Natural killer cell (primary cell): ENCODE measurements around the gene ALG13. TPM values are rescaled to one million over a fixed set of nuclear protein-coding genes. Genes with fewer than 3 reads are reported as not detected.
"Not testable (repeated sequence)": the region's sequence is repeated elsewhere in the genome, so short reads cannot be mapped to it uniquely, and the experiment has no call there.

Experiments used
- ATAC-seq, 3 donors: fragments of 150-1000 bp in 2 of 3; fragments of 200-7000 bp in 1 of 3; cut with Tn5 transposase; 1 replicate in 1 of 3; 2 replicates in 2 of 3; pipeline ENCODE4 v1.10.0; 2021; ENCODE audit warnings: mild to moderate bottlenecking in 2 of 3, moderate library complexity in 2 of 3
- DNase-seq, 2 donors: peaks; one replicate each; pipeline versions ENCODE4 v3.0.0 to v3.0.0-alpha.2; 2013 to 2021; ENCODE audit warnings: mixed read lengths in 1 of 2
- H3K27ac ChIP-seq: one replicate; pipeline ENCODE4 v1.5.1; 2013; ENCODE audit warnings: mild to moderate bottlenecking, low read length
- H3K27me3 ChIP-seq: one replicate; pipeline ENCODE4 v1.6.1; 2013; ENCODE audit warnings: low read length; ENCODE audit not compliant: control insufficient read depth, insufficient read depth
- H3K36me3 ChIP-seq: one replicate; pipeline ENCODE4 v1.6.1; 2013; ENCODE audit warnings: low read length; ENCODE audit not compliant: control insufficient read depth, insufficient read depth
- H3K4me1 ChIP-seq: one replicate; pipeline ENCODE4 v1.6.1; 2013; ENCODE audit warnings: low read length; ENCODE audit not compliant: control insufficient read depth, insufficient read depth
- H3K4me3 ChIP-seq: one replicate; pipeline ENCODE4 v1.5.1; 2013; ENCODE audit warnings: low read length
- H3K9me3 ChIP-seq: one replicate; pipeline ENCODE4 v1.6.1; 2013; ENCODE audit warnings: low read length; ENCODE audit not compliant: control insufficient read depth, insufficient read depth
- H3K27ac Mint-ChIP-seq, 2 donors: one replicate each; pipeline ENCODE4 v1.8.0; 2022; ENCODE audit warnings: mild to moderate bottlenecking in 2 of 2, mixed read lengths in 2 of 2, moderate library complexity in 1 of 2
- H3K27me3 Mint-ChIP-seq, 2 donors: one replicate each; pipeline ENCODE4 v1.8.0; 2022; ENCODE audit warnings: low read depth in 2 of 2, mixed read lengths in 2 of 2
- H3K36me3 Mint-ChIP-seq: one replicate; pipeline ENCODE4 v1.8.0; 2022; ENCODE audit warnings: mixed read lengths
- H3K4me1 Mint-ChIP-seq, 2 donors: one replicate each; pipeline ENCODE4 v1.8.0; 2022; ENCODE audit warnings: mixed read lengths in 2 of 2
- H3K4me3 Mint-ChIP-seq: one replicate; pipeline ENCODE4 v1.8.0; 2022; ENCODE audit warnings: mild to moderate bottlenecking, moderate library complexity, mixed read lengths
- H3K9me3 Mint-ChIP-seq, 2 donors: one replicate each; pipeline ENCODE4 v1.8.0; 2022; ENCODE audit warnings: mixed read lengths in 2 of 2
- CTCF ChIP-seq: fragments of 200-600 bp; IDR thresholded peaks from one replicate; pipeline ENCODE4 v1.8.0; 2022; ENCODE audit warnings: antibody characterized with exemption
- WGBS: methylation state at CpG from one replicate; pipeline ENCODE4 v1.1.7; 2013; ENCODE audit warnings: missing lambda C conversion rate; ENCODE audit not compliant: insufficient coverage; 5-methylcytosine and 5-hydroxymethylcytosine counted together
- intact Hi-C: fragments of 100-400 bp; cut with micrococcal nuclease; formaldehyde crosslinking; loops from one replicate; pipeline ENCODE4 v1.14.2; 2022
- total RNA-seq, 4 donors: library from RNA; stranded (reverse); fragments of 120-200 nt in 1 of 4; gene quantifications; one replicate each; pipeline versions ENCODE4 v1.2.3 to v1.2.4, GENCODE V29; 2013 to 2022

ALG13 gene
- total RNA-seq, 3 donors from 2014 or later (not counting 1 experiment from before 2014, with no cell fraction given), result 57.3 to 120 (median 97.2) TPM

- Mint-ChIP-seq H3K9me3 (peaks cover under 1 to 12% of the 10 kb centered on the region in 2 donors), H3K4me1 (no peaks in the 10 kb centered on the region), H3K36me3 (no peaks in the 10 kb centered on the region), H3K27me3 (no peaks in the 10 kb centered on the region), H3K4me3 (no peak overlapping the region), H3K27ac (no peak overlapping the region)
- Histone ChIP-seq H3K9me3 (no peaks in the 10 kb centered on the region), H3K36me3 (no peaks in the 10 kb centered on the region), H3K4me1 (no peaks in the 10 kb centered on the region), H3K27ac (no peak overlapping the region), H3K4me3 (no peak overlapping the region), H3K27me3 (no peaks in the 10 kb centered on the region)
- DNase-seq (no peak), ATAC-seq (no peak)
- WGBS, result 91% methylated on average over 7 of the region's 7 CpGs
- no peak for TF ChIP-seq CTCF
- intact Hi-C loops, result no loop called here
These were observed 103.7 kb downstream of the ALG13 start for GRCh38 chrX:111784667-111785066.

- H3K4me3 Mint-ChIP-seq, H3K9me3 ChIP-seq, H3K4me1 Mint-ChIP-seq, intact Hi-C loops, H3K4me1 ChIP-seq, H3K27me3 Mint-ChIP-seq, DNase-seq, H3K36me3 Mint-ChIP-seq, H3K36me3 ChIP-seq, H3K27me3 ChIP-seq, H3K27ac Mint-ChIP-seq, ATAC-seq, H3K27ac ChIP-seq, H3K4me3 ChIP-seq: not testable (repeated sequence)
- WGBS, result 88% methylated on average over 1 of the region's 1 CpG
- peaks cover 2 to 12% of the 10 kb centered on the region in 2 donors for H3K9me3 Mint-ChIP-seq
These were observed 109.1 kb downstream of the ALG13 start for GRCh38 chrX:111790054-111790453.

Other genes with a start within 250 kb of the ALG13 start
- not detected for gene SERTM2, start 169.5 kb upstream of the ALG13 start, total RNA-seq
- not detected for gene TRPC5OS, start 195.0 kb downstream of the ALG13 start, total RNA-seq